Stimulated activated naive CD8-positive, alpha-beta T cell treated with anti-CD3 and anti-CD28 coated beads, Interleukin-15, amount 100 ng/mL, for 72 hours (primary cell): ENCODE measurements around the gene CRIM1.

Experiments
- ATAC-seq: fragments of 150-1000 bp; cut with Tn5 transposase; 2 replicates; pipeline ENCODE4 v1.10.0; 2021; ENCODE audit warnings: mild to moderate bottlenecking, moderate library complexity
- DNase-seq, 2 donors: peaks; one replicate each; pipeline ENCODE4 v3.0.0; 2021 to 2022
- H3K27ac Mint-ChIP-seq, 2 donors: one replicate each; pipeline ENCODE4 v1.8.0; 2022; ENCODE audit warnings: mild to moderate bottlenecking in 2 of 2, mixed read lengths in 2 of 2, moderate library complexity in 2 of 2
- H3K27me3 Mint-ChIP-seq: one replicate; pipeline ENCODE4 v1.8.0; 2022; ENCODE audit warnings: mixed read lengths
- H3K4me1 Mint-ChIP-seq: one replicate; pipeline ENCODE4 v1.8.0; 2022; ENCODE audit warnings: mild to moderate bottlenecking, mixed read lengths
- H3K4me3 Mint-ChIP-seq, 2 donors: one replicate each; pipeline ENCODE4 v1.8.0; 2022; ENCODE audit warnings: mild to moderate bottlenecking in 2 of 2, mixed read lengths in 2 of 2, moderate library complexity in 1 of 2
- H3K9me3 Mint-ChIP-seq, 2 donors: one replicate each; pipeline ENCODE4 v1.8.0; 2022; ENCODE audit warnings: mixed read lengths in 2 of 2

Gene CRIM1

GRCh38 chr2:36572719-36573059, 217.1 kb downstream of the CRIM1 start:
- H3K4me3 Mint-ChIP-seq: no peak overlapping the region
- no peak overlapping the region for H3K27ac Mint-ChIP-seq
- no peaks in the 10 kb centered on the region for H3K9me3 Mint-ChIP-seq
- no peak for ATAC-seq
- DNase-seq: no peak
- H3K4me1 Mint-ChIP-seq: no peaks in the 10 kb centered on the region
- no peaks in the 10 kb centered on the region for H3K27me3 Mint-ChIP-seq

- Mint-ChIP-seq H3K9me3 (no peaks in the 10 kb centered on the region), H3K27ac (no peak overlapping the region), H3K4me1 (peaks cover 2% of the 10 kb centered on the region), H3K27me3 (no peaks in the 10 kb centered on the region), H3K4me3 (no peak overlapping the region)
- ATAC-seq: no peak
- DNase-seq: no peak
Observed at GRCh38 chr2:36573165-36573564, 217.6 kb downstream of the CRIM1 start.

- Mint-ChIP-seq H3K27ac (no peak overlapping the region), H3K4me3 (no peak overlapping the region), H3K27me3 (no peaks in the 10 kb centered on the region), H3K4me1 (peaks cover 16% of the 10 kb centered on the region), H3K9me3 (no peaks in the 10 kb centered on the region)
- ATAC-seq (no peak), DNase-seq (no peak)
Observed at GRCh38 chr2:36574560-36574959, 219.0 kb downstream of the CRIM1 start.

DNA sequence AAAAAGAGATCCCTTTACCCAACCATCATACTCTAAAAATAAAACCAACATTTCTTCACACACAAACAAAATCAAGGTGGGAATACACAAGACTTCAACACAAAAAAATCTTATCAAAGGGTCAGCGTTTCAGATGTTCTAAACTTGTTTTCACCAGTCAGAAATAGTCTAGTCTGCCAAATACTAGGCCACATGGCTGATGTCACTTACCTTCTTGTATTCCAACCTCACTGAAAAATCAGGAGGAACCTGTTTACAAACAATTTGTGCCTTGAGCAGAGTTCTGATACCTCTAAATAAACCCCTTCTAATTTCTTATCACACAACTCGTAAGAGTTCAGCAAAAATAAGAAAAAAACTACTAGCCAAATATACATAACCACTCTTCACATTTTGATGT, 222.3 kb downstream of the CRIM1 start:
- H3K27ac Mint-ChIP-seq: no peak overlapping the region
- no peaks in the 10 kb centered on the region for H3K9me3 Mint-ChIP-seq
- DNase-seq (no peak), ATAC-seq (no peak)
- H3K4me1 Mint-ChIP-seq: peaks cover 16% of the 10 kb centered on the region
- no peaks in the 10 kb centered on the region for H3K27me3 Mint-ChIP-seq
- no peak overlapping the region for H3K4me3 Mint-ChIP-seq

GRCh38 chr2:36578343-36579296, 223.0 kb downstream of the CRIM1 start:
- Mint-ChIP-seq H3K27me3 (no peaks in the 10 kb centered on the region), H3K27ac (peak overlapping the region in 1 of 2 donors; percentile 21), H3K4me3 (peak overlapping the region in 1 of 2 donors; percentile 22), H3K9me3 (no peaks in the 10 kb centered on the region), H3K4me1 (peaks cover 16% of the 10 kb centered on the region)
- no peak for ATAC-seq
- no peak for DNase-seq

DNA sequence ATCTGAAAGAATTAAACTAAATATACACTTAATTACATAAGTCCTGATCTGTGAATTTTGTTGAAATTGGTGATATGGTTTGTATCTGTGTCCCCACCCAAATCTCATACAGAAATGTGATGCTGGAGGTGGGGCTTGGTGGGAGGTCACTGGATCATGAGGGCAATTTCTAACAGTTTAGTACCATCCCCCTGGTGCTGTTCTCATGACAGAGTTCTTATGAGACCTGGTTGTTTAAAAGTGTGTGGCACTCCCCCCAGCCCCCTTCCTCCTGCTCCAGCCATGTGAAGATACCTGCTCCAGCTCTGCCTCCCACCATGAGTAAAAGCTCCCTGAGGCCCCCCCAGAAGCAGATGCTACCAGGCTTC, 223.7 kb downstream of the CRIM1 start:
- DNase-seq (no peak), ATAC-seq (no peak)
- H3K27me3 Mint-ChIP-seq: no peaks in the 10 kb centered on the region
- peak overlapping the region in 1 of 2 donors; percentile 47 for H3K27ac Mint-ChIP-seq
- no peaks in the 10 kb centered on the region for H3K9me3 Mint-ChIP-seq
- H3K4me3 Mint-ChIP-seq: no peak overlapping the region
- peaks cover 16% of the 10 kb centered on the region for H3K4me1 Mint-ChIP-seq

- DNase-seq (no peak), ATAC-seq (no peak)
- Mint-ChIP-seq H3K4me1 (peaks cover 16% of the 10 kb centered on the region), H3K27me3 (no peaks in the 10 kb centered on the region), H3K9me3 (no peaks in the 10 kb centered on the region), H3K27ac (no peak overlapping the region), H3K4me3 (no peak overlapping the region)
Observed at GRCh38 chr2:36582538-36582937, 227.0 kb downstream of the CRIM1 start.

GRCh38 chr2:36582951-36583350, 227.4 kb downstream of the CRIM1 start:
- no peak overlapping the region for H3K4me3 Mint-ChIP-seq
- H3K9me3 Mint-ChIP-seq: no peaks in the 10 kb centered on the region
- DNase-seq (no peak), ATAC-seq (no peak)
- H3K4me1 Mint-ChIP-seq: peaks cover 16% of the 10 kb centered on the region
- no peaks in the 10 kb centered on the region for H3K27me3 Mint-ChIP-seq
- no peak overlapping the region for H3K27ac Mint-ChIP-seq

DNA sequence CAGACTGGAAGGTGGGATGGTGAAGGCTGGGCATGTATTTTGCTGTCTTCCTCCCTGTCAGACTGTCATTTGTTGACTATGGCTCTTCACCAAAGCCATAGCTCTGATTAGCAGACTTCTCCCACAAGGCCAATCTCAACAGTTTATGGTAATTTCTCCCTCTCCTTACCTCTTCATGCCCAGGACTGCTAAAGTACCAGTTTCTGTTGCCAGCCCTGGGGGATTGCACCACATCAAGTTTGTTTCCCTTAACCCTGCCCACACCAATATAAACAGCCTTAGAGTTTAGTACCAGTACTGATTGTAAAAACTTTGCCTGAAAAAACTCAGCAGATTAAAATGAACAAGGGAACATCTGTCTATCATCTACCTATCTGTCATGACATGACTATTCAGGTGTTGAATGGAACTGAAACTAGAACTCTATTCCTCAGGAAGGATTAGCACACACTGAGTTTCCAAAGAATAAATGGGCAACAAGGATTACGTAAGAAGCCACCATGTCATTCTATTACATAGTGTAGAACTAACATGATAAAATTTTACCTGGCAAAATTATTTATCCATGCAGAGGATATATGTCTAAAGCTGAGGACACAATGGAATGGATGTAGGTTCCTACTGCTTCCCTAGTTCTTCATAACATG, 228.7 kb downstream of the CRIM1 start:
- no peak for ATAC-seq
- no peak for DNase-seq
- H3K27ac Mint-ChIP-seq: no peak overlapping the region

GRCh38 chr2:36586672-36587071, 231.1 kb downstream of the CRIM1 start:
- DNase-seq (no peak), ATAC-seq (no peak)
- Mint-ChIP-seq H3K9me3 (no peaks in the 10 kb centered on the region), H3K27ac (no peak overlapping the region), H3K27me3 (no peaks in the 10 kb centered on the region), H3K4me1 (peaks cover 4% of the 10 kb centered on the region), H3K4me3 (no peak overlapping the region)

More for the DNA sequence above, 228.7 kb downstream of the CRIM1 start:
- peaks cover 4% of the 10 kb centered on the region for H3K4me1 Mint-ChIP-seq
- H3K4me3 Mint-ChIP-seq: no peak overlapping the region
- no peaks in the 10 kb centered on the region for H3K9me3 Mint-ChIP-seq
- H3K27me3 Mint-ChIP-seq: no peaks in the 10 kb centered on the region

GRCh38 chr2:36587101-36587500, 231.5 kb downstream of the CRIM1 start:
- ATAC-seq (no peak), DNase-seq (no peak)
- H3K27ac Mint-ChIP-seq: no peak overlapping the region
- no peak overlapping the region for H3K4me3 Mint-ChIP-seq
- no peaks in the 10 kb centered on the region for H3K27me3 Mint-ChIP-seq
- H3K4me1 Mint-ChIP-seq: peaks cover 7% of the 10 kb centered on the region
- H3K9me3 Mint-ChIP-seq: no peaks in the 10 kb centered on the region

DNA sequence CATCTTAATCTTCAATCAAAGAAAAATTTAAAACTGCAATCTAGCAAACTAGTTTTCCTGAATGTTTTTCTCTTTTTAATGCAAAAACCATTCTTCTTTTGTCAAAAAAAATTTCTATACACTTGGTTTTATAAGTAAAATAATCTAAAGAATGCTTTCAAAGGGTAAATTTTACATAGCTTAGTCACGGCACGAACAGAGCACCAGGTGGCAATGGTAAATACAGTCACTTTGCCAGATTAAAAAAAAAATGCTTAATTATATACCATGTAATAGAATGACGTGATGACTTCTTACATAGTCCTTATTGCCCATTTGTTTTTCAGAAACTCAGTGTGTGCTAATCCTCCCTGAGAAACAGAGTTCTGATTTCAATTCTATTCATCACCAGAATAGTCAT, 232.0 kb downstream of the CRIM1 start:
- ATAC-seq: no peak
- Mint-ChIP-seq H3K27ac (no peak overlapping the region), H3K9me3 (no peaks in the 10 kb centered on the region), H3K4me3 (no peak overlapping the region), H3K4me1 (peaks cover 7% of the 10 kb centered on the region), H3K27me3 (no peaks in the 10 kb centered on the region)
- no peak for DNase-seq

GRCh38 chr2:36589230-36589630, 233.7 kb downstream of the CRIM1 start:
- peak overlapping the region; percentile 17 to 30 for H3K27ac Mint-ChIP-seq
- no peaks in the 10 kb centered on the region for H3K9me3 Mint-ChIP-seq
- no peak overlapping the region for H3K4me3 Mint-ChIP-seq
- DNase-seq (no peak), ATAC-seq (no peak)
- no peaks in the 10 kb centered on the region for H3K27me3 Mint-ChIP-seq
- peaks cover 17% of the 10 kb centered on the region for H3K4me1 Mint-ChIP-seq

GRCh38 chr2:36594849-36595248, 239.3 kb downstream of the CRIM1 start:
- no peaks in the 10 kb centered on the region for H3K9me3 Mint-ChIP-seq
- DNase-seq (no peak), ATAC-seq (no peak)
- no peaks in the 10 kb centered on the region for H3K27me3 Mint-ChIP-seq
- peaks cover 49% of the 10 kb centered on the region for H3K4me1 Mint-ChIP-seq
- no peak overlapping the region for H3K27ac Mint-ChIP-seq
- no peak overlapping the region for H3K4me3 Mint-ChIP-seq

GRCh38 chr2:36596397-36596796, 240.8 kb downstream of the CRIM1 start:
- Mint-ChIP-seq H3K4me1 (peaks cover 48% of the 10 kb centered on the region), H3K27ac (no peak overlapping the region), H3K9me3 (no peaks in the 10 kb centered on the region), H3K27me3 (no peaks in the 10 kb centered on the region), H3K4me3 (peak overlapping the region; percentile 86 to 90)
- no peak for DNase-seq
- ATAC-seq: no peak

DNA sequence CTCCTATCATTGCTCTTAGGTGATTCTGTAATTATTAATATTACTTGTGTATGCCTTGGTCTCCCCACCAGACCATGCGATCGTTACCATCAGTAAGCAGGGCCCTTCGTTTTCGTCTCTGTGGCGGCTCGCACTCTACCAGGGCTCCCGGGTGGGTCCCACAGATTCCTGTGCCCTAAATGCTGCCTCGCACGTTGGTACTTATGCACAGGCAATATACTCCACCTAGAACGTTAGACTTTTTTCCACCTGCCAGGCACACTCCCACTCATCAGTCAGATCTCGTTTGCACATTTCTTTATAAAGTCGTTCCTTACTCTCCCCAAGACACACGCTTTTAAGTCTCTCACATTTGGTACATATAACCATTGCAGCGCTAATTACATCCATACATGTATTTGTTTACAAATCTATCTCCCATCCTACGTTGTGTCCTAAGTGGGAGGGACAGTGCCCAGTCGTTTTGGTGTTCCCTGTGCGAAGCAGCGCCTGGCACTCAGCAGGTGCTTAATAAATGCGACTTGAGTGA, 241.5 kb downstream of the CRIM1 start:
- peak overlapping the region; percentile 72 to 83 for H3K27ac Mint-ChIP-seq
- no peak for ATAC-seq
- no peaks in the 10 kb centered on the region for H3K27me3 Mint-ChIP-seq
- H3K9me3 Mint-ChIP-seq: no peaks in the 10 kb centered on the region
- H3K4me3 Mint-ChIP-seq: peak overlapping the region; percentile 86 to 90
- H3K4me1 Mint-ChIP-seq: peaks cover 42% of the 10 kb centered on the region
- DNase-seq: no peak
